Heart right ventricle (tissue), 16 donors: ENCODE measurements around the gene GALNT13. TPM values are rescaled to one million over a fixed set of nuclear protein-coding genes. Genes with fewer than 3 reads are reported as not detected.

Source experiments
- ATAC-seq, 8 donors: fragments of 200-7000 bp; cut with Tn5 transposase; one replicate each; pipeline ENCODE4 v1.9.1; 2020; ENCODE audit warnings: mild to moderate bottlenecking in 8 of 8, moderate library complexity in 8 of 8, moderate number of reproducible peaks in 1 of 8
- DNase-seq, 2 donors: peaks; one replicate each; pipeline ENCODE4 v3.0.0-alpha.2; 2020
- H3K27ac ChIP-seq, 10 donors: fragments of 200-600 bp; sonication (generic) in 2 of 10; one replicate each; pipeline versions ENCODE4 v1.5.0 to v1.8.0; 2020 to 2022; ENCODE audit warnings: mild to moderate bottlenecking in 3 of 10
- H3K27me3 ChIP-seq, 7 donors: fragments of 200-600 bp; one replicate each; pipeline ENCODE4 v1.8.0; 2021 to 2022; ENCODE audit warnings: mild to moderate bottlenecking in 2 of 7
- H3K36me3 ChIP-seq, 9 donors: fragments of 200-600 bp; sonication (generic) in 1 of 9; one replicate each; pipeline versions ENCODE4 v1.5.0 to v1.8.0; 2020 to 2022; ENCODE audit warnings: mild to moderate bottlenecking in 2 of 9
- H3K4me1 ChIP-seq, 9 donors: fragments of 200-600 bp; sonication (generic) in 1 of 9; one replicate each; pipeline versions ENCODE4 v1.5.0 to v1.8.0; 2020 to 2022; ENCODE audit warnings: mild to moderate bottlenecking in 4 of 9
- H3K4me3 ChIP-seq, 10 donors: fragments of 200-600 bp; sonication (generic) in 2 of 10; one replicate each; pipeline versions ENCODE4 v1.5.0 to v1.8.0; 2020 to 2022; ENCODE audit warnings: mild to moderate bottlenecking in 7 of 10, moderate library complexity in 2 of 10
- H3K9me3 ChIP-seq, 11 donors: fragments of 200-600 bp in 10 of 11; sonication (generic) in 2 of 11; one replicate each; pipeline versions ENCODE4 v1.5.0 to v1.8.0; 2013 to 2022; ENCODE audit warnings: mild to moderate bottlenecking in 2 of 11, control low read depth in 1 of 11, moderate library complexity in 1 of 11
- WGBS, 2 donors: extraction: QIAGEN DNeasy Blood & Tissue Kit; methylation state at CpG; one replicate each; pipeline ENCODE4 v1.1.7; 2013; ENCODE audit warnings: inconsistent platforms in 1 of 2; 5-methylcytosine and 5-hydroxymethylcytosine counted together
- intact Hi-C, 10 donors: fragments of 100-400 bp; cut with DNase I; formaldehyde crosslinking; loops; one replicate each; pipeline versions ENCODE4 v1.11.1 to v1.14.2; 2022
- polyA plus RNA-seq, 2 donors: library from polyadenylated mRNA; stranded (reverse); fragments of 200-250 nt; gene quantifications; one replicate each; pipeline ENCODE4 v1.2.3, GENCODE V29; 2013
- total RNA-seq, 10 donors: library from RNA; stranded (reverse); fragmentation: NEBNext Ultra II Directional in 3 of 10; extraction: Animal tissue kit (Norgen Biotek cat#: 25700) in 3 of 10; gene quantifications; one replicate each; pipeline versions ENCODE4 v1.2.1 to v1.2.4, GENCODE V29; 2021 to 2023
- TF ChIP-seq, protein P1 (sequence below), 9 donors: fragments of 200-600 bp; sonication (generic) in 2 of 9; IDR thresholded peaks; one replicate each; pipeline versions ENCODE4 v1.5.0 to v1.8.0; 2021 to 2022; ENCODE audit warnings: antibody characterized with exemption in 9 of 9, mild to moderate bottlenecking in 5 of 9, moderate library complexity in 1 of 9
- donor health status: Arrhythmogenic right ventricular cardiomyopathy.
- donor health status: ischemic (EF 13 %, LVEDD 7.1; RV severe dilation, severe dysfunction).
- donor health status: healthy with polysubstance abuse.
- donor health status: DM: no; HTN: yes; CAD: no.
- donor health status: DM: no; HTN: no; CAD: no.
- donor health status: ischemic (EF 25% LVEDD 6.9; RV normal size, moderate dysfunction).
- donor health status: ischemic (EF 25% LVEDD 5.7; RV mildly dilated, moderate dysfunction).
- donor health status: healthy.
- donor health status: DM: yes; HTN: yes; CAD: no.
- donor health status: Ischemic cardiomyopathy.
- donor health status: ischemic (EF 35%, LVEDD 5.7; RV mildly dilated, moderate dysfunction).
- donor health status: nonischemic (EF 11% LVEDD 7.7; RV severe dilation, severe dysfunction).
- donor health status: DM: yes; HTN: yes; CAD: no.
- donor health status: PGD.
- donor health status: ischemic (EF 29% LVEDD 5.4; RV normal size, mild dysfunction).
- donor health status: nonischemic (EF 23%, LVEDD 6.1; RV moderate dilation, normal function).

GALNT13 gene
- total and polyA plus RNA-seq, 12 donors: 0.01 to 0.30 (median 0.05) TPM; not detected in 9

DNA sequence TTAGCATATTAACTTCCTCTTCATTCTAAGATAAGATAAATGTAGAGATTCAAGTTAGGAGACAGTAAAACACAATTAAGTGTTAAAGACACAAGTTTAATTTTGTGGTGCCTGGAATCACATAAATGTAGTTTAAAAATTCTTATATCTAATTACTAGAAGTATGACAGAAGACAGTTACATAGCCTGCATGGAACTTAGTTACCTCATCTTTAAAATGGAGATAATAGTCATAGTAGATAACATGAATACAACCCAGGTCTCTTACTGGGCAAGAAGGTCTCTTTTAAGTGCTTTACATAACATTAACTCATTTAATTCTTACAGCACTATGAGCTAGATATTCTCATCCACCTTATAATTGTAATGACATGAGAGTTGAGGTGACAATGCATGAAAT, 15.1 kb downstream of the GALNT13 start:
- Histone ChIP-seq H3K9me3 (no peaks in the 10 kb centered on the region), H3K36me3 (no peaks in the 10 kb centered on the region), H3K27me3 (no peaks in the 10 kb centered on the region), H3K4me1 (no peaks in the 10 kb centered on the region), H3K27ac (no peak overlapping the region), H3K4me3 (no peak overlapping the region)
- intact Hi-C loops: no loop called here
- TF ChIP-seq, protein P1, sequence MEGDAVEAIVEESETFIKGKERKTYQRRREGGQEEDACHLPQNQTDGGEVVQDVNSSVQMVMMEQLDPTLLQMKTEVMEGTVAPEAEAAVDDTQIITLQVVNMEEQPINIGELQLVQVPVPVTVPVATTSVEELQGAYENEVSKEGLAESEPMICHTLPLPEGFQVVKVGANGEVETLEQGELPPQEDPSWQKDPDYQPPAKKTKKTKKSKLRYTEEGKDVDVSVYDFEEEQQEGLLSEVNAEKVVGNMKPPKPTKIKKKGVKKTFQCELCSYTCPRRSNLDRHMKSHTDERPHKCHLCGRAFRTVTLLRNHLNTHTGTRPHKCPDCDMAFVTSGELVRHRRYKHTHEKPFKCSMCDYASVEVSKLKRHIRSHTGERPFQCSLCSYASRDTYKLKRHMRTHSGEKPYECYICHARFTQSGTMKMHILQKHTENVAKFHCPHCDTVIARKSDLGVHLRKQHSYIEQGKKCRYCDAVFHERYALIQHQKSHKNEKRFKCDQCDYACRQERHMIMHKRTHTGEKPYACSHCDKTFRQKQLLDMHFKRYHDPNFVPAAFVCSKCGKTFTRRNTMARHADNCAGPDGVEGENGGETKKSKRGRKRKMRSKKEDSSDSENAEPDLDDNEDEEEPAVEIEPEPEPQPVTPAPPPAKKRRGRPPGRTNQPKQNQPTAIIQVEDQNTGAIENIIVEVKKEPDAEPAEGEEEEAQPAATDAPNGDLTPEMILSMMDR (IDR thresholded peaks at IDR 0.05): no peak
- DNase-seq (no peak), ATAC-seq (no peak)

DNA sequence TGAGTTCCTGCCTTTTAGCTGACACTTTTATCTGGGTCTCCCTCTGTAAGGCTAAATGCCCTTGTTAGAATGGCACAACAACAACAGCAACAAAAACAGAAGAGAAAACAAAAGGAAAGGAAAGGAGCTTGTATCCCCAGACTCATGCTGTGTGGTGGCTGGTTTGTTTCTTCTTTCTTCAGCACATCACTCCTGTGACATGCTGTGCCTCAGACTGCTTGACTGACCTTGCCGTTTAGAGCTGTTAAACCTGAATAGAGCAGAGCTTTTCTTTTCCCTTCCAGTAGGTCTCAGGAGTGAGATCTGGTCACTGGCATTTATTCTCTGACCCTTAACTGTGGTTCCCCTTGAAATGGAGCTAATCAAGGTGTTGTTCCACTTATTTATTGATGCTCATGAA, 18.9 kb downstream of the GALNT13 start:
- intact Hi-C loops: no loop called here
- Histone ChIP-seq H3K9me3 (no peaks in the 10 kb centered on the region), H3K4me1 (no peaks in the 10 kb centered on the region), H3K36me3 (no peaks in the 10 kb centered on the region), H3K27ac (no peak overlapping the region), H3K27me3 (no peaks in the 10 kb centered on the region), H3K4me3 (no peak overlapping the region)
- WGBS, 2 donors: 0 to 7% methylated on average over 1 of the region's 1 CpG
- TF ChIP-seq, protein P1 (IDR thresholded peaks at IDR 0.05): no peak
- ATAC-seq (no peak), DNase-seq (no peak)

DNA sequence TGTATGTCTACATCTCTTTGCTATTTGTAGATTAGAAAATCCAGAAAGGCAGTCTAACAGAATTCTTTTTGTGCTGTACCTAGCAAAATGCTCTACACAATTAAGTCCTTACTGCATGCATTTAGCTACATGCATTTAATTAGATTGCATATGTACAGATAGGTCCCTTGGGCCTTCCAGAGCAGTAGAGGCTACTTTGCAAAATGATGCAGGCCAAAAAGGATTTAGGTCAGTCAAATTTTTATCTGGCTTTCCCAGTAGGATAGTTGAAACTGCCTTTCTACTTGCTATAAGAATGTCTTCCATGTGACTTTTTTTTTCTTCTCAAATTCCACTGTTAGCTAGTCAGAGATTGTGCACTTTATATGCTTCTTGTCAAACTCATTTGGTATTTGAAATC, 19.3 kb downstream of the GALNT13 start:
- Histone ChIP-seq H3K27me3 (no peaks in the 10 kb centered on the region), H3K4me1 (no peaks in the 10 kb centered on the region), H3K4me3 (no peak overlapping the region), H3K9me3 (no peaks in the 10 kb centered on the region), H3K27ac (no peak overlapping the region), H3K36me3 (no peaks in the 10 kb centered on the region)
- intact Hi-C loops: no loop called here
- DNase-seq (no peak), ATAC-seq (no peak)
- TF ChIP-seq, protein P1 (IDR thresholded peaks at IDR 0.05): no peak

DNA sequence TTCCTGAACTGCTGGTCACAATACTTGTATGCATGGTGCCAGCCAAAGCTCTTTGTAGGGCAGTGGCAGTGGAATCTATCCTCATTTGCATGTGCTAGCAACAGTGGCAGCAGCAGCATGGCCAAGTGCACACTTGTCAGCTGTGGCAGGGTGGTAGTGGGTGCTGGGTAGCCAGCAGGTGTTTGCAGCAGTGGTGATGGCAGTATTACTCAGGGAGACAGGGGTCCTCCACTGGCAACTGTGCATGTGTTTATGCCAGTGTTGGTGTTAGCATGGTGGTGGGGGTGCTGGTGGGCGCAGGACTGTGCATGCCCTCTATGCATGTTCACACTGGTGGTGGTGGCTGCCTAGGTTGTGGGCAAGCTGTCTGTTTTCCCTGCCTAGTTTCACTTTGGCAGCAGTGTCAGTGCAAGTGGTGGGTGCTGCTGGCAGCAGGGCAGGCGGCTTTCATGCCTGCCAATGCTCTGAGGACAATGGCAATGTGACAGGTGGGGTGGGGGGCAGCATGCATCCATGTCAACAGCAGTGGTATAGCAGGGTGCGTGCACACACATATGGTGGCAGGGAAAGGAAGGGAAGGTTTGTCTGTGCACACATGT, 41.2 kb downstream of the GALNT13 start:
- Histone ChIP-seq H3K9me3 (peaks cover 0 to 58% (median 12%) of the 10 kb centered on the region in 11 donors), H3K27ac (no peak overlapping the region), H3K27me3 (no peaks in the 10 kb centered on the region), H3K4me1 (no peaks in the 10 kb centered on the region), H3K36me3 (no peaks in the 10 kb centered on the region), H3K4me3 (no peak overlapping the region)
- DNase-seq (no peak), ATAC-seq (no peak)
- 78 to 80% methylated on average over 3 of the region's 3 CpGs for WGBS, 2 donors
- intact Hi-C loops: no loop called here
- TF ChIP-seq, protein P1 (IDR thresholded peaks at IDR 0.05): no peak
